ENCODE data around the gene GPC6. TPM values are rescaled to one million over a fixed set of nuclear protein-coding genes. Genes with fewer than 3 reads are reported as not detected.

Gene GPC6
- total RNA-seq, 5 donors from 2014 or later (not counting 1 experiment from before 2014, with no cell fraction given), result 0.03 to 0.18 (median 0.06) TPM; not detected in 2

DNA sequence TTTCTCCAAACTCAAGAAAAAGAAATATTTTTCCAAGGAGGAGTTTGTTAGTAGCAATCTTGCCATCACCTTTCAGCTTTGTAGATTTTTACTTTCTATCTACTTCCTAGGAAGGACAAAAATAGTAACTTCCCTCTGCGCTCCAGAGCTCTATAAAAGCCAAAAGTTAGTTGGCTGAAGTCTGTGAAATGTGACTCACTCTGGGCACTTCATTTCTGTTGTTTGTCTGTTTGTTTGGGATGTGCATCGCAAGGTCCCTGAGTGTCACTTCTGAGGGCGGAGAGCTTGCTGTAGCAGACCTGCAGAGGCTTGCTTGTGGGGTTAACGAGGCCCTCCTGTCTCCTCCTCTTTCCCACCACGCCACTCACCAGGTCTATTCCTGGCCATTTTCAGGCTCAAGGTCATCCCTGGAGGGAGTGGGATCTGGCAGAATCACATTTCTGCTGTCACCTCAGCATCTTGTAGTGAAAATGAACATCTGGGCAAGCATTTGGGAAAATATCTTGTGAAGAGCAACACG lies 307.6 kb downstream of the GPC6 start:
- Mint-ChIP-seq H3K4me3 (no peak overlapping the region), H3K27ac (no peak overlapping the region), H3K36me3 (no peaks in the 10 kb centered on the region), H3K9me3 (peaks cover 0 to 3% (median 0%) of the 10 kb centered on the region in 3 donors), H3K27me3 (no peaks in the 10 kb centered on the region), H3K4me1 (no peaks in the 10 kb centered on the region)
- H3K9me3 ChIP-seq, result no peaks in the 10 kb centered on the region
- ChIA-PET POLR2A (no interaction called here), CTCF (no interaction called here)
- whole genome bisulfite sequencing (ENCODE audit: insufficient coverage), result 100% methylated on average over 1 of the region's 6 CpGs
- no peaks in the 10 kb centered on the region for H3K27me3 ChIP-seq (replicated peaks in 1 of 2; ENCODE audit: control insufficient read depth in 2 of 2, extremely low read depth in 1 of 2, insufficient read depth in 2 of 2, low read length in 1 of 2)
- no peak for ATAC-seq (replicated peaks in 1 of 4)
- no peak for DNase-seq
- H3K36me3 ChIP-seq (ENCODE audit: control insufficient read depth in 2 of 2, extremely low read depth in 1 of 2, insufficient read depth in 1 of 2, low read length in 1 of 2), result no peaks in the 10 kb centered on the region
- no peak overlapping the region for H3K27ac ChIP-seq (ENCODE audit: low read length)
- H3K4me1 ChIP-seq (ENCODE audit: control insufficient read depth in 1 of 2, extremely low read depth in 1 of 2, insufficient read depth in 2 of 2, low read length in 2 of 2), result no peaks in the 10 kb centered on the region
- no peak overlapping the region for H3K4me3 ChIP-seq (ENCODE audit: control insufficient read depth in 1 of 2, extremely low read depth in 1 of 2, low read length in 1 of 2)

DNA sequence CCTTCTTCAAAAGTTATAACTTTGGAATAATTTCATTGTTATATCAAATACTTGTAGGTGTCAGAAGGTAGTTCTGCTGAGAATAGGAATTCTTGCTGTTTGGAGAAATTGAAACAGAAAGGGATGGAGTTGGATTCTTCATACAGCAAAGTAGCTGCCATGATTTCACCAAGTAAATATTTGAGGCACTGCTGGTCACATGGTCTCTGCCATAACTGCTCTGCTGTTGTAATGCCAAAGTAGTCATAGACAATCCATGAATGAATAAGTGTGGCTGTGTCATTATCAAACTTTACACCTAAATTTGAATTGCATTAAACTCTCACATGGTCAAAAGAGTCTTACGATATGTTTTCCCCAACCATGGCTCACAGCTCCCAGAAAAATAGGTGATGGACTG lies 308.6 kb downstream of the GPC6 start:
- H3K4me1 ChIP-seq (ENCODE audit: control insufficient read depth in 1 of 2, extremely low read depth in 1 of 2, insufficient read depth in 2 of 2, low read length in 2 of 2), result no peaks in the 10 kb centered on the region
- no peaks in the 10 kb centered on the region for H3K36me3 Mint-ChIP-seq
- H3K4me3 ChIP-seq (ENCODE audit: control insufficient read depth in 1 of 2, extremely low read depth in 1 of 2, low read length in 1 of 2), result no peak overlapping the region
- no peaks in the 10 kb centered on the region for H3K9me3 ChIP-seq
- H3K9me3 Mint-ChIP-seq, result peaks cover 0 to 3% (median 0%) of the 10 kb centered on the region in 3 donors
- no peaks in the 10 kb centered on the region for H3K36me3 ChIP-seq (ENCODE audit: control insufficient read depth in 2 of 2, extremely low read depth in 1 of 2, insufficient read depth in 1 of 2, low read length in 1 of 2)
- DNase-seq (no peak), ATAC-seq (replicated peaks in 1 of 4) (no peak)
- H3K27me3 Mint-ChIP-seq, result no peaks in the 10 kb centered on the region
- no peak overlapping the region for H3K27ac ChIP-seq (ENCODE audit: low read length)
- no peaks in the 10 kb centered on the region for H3K4me1 Mint-ChIP-seq
- no CpG with 5 or more reads among the region's 1 CpG for WGBS (ENCODE audit: insufficient coverage)
- H3K27ac Mint-ChIP-seq, result no peak overlapping the region
- H3K4me3 Mint-ChIP-seq, result no peak overlapping the region
- no peaks in the 10 kb centered on the region for H3K27me3 ChIP-seq (replicated peaks in 1 of 2; ENCODE audit: control insufficient read depth in 2 of 2, extremely low read depth in 1 of 2, insufficient read depth in 2 of 2, low read length in 1 of 2)
- POLR2A ChIA-PET, result no interaction called here
- CTCF ChIA-PET, result no interaction called here

DNA sequence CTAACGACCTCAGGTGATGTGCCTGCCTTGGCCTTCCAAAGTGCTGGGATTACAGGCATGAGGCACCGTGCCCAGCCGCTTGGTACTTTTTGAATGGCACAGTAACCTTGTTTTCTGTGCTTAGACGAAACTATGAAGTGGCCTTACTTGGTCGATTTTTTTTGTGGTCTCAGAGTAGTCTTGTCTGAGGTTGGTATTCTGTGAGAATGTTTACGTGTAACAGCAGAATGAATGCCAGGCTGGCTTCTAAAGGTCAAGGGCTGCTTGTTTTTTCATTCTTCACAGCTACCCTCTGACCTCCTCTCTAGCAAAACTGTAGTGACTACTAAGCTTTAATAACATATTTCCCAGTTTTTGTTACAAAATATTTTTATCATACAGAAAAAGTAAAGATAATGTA lies 313.3 kb downstream of the GPC6 start:
- H3K4me1 ChIP-seq (ENCODE audit: control insufficient read depth in 1 of 2, extremely low read depth in 1 of 2, insufficient read depth in 2 of 2, low read length in 2 of 2), result no peaks in the 10 kb centered on the region
- no peaks in the 10 kb centered on the region for H3K27me3 Mint-ChIP-seq
- H3K4me3 Mint-ChIP-seq, result no peak overlapping the region

DNA sequence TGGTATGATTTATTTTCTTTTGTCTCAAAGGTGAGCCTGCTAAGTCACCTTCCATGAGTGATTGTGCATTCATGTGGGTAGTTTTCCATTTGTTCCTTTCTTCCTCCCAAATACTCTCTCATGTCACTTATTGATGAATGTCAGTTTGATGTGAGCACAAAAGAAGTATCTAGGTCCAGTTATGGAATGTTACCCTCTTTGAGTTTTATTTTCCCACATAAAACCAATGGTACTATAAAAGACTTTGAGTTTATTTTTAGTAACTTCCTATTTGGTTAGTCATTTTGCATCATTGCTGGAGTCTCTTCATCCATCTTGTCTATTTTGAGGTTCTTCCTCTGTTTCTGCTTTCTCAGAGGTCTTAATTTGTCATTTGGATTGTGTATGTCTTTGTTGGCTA lies 321.3 kb downstream of the GPC6 start:
- H3K9me3 ChIP-seq, result no peaks in the 10 kb centered on the region
- no peak overlapping the region for H3K27ac Mint-ChIP-seq
- CTCF ChIA-PET, result no interaction called here
- no peak overlapping the region for H3K4me3 Mint-ChIP-seq
- peaks cover 0 to 4% (median 0%) of the 10 kb centered on the region in 3 donors for H3K9me3 Mint-ChIP-seq
- H3K4me1 Mint-ChIP-seq, result no peaks in the 10 kb centered on the region
- H3K27me3 ChIP-seq (replicated peaks in 1 of 2; ENCODE audit: control insufficient read depth in 2 of 2, extremely low read depth in 1 of 2, insufficient read depth in 2 of 2, low read length in 1 of 2), result no peaks in the 10 kb centered on the region
- H3K27me3 Mint-ChIP-seq, result no peaks in the 10 kb centered on the region
- ATAC-seq (replicated peaks in 1 of 4) (no peak), DNase-seq (no peak)
- H3K27ac ChIP-seq (ENCODE audit: low read length), result no peak overlapping the region
- H3K4me1 ChIP-seq (ENCODE audit: control insufficient read depth in 1 of 2, extremely low read depth in 1 of 2, insufficient read depth in 2 of 2, low read length in 2 of 2), result no peaks in the 10 kb centered on the region
- H3K36me3 Mint-ChIP-seq, result no peaks in the 10 kb centered on the region
- POLR2A ChIA-PET, result no interaction called here
- H3K4me3 ChIP-seq (ENCODE audit: control insufficient read depth in 1 of 2, extremely low read depth in 1 of 2, low read length in 1 of 2), result no peak overlapping the region
- H3K36me3 ChIP-seq (ENCODE audit: control insufficient read depth in 2 of 2, extremely low read depth in 1 of 2, insufficient read depth in 1 of 2, low read length in 1 of 2), result no peaks in the 10 kb centered on the region

More for the DNA sequence above, 313.3 kb downstream of the GPC6 start:
- Mint-ChIP-seq H3K4me1 (no peaks in the 10 kb centered on the region), H3K9me3 (peaks cover 3 to 7% (median 4%) of the 10 kb centered on the region in 3 donors), H3K36me3 (no peaks in the 10 kb centered on the region), H3K27ac (no peak overlapping the region)
- ChIA-PET POLR2A (no interaction called here), CTCF (no interaction called here)
- H3K4me3 ChIP-seq (ENCODE audit: control insufficient read depth in 1 of 2, extremely low read depth in 1 of 2, low read length in 1 of 2), result no peak overlapping the region
- no peak for DNase-seq
- H3K36me3 ChIP-seq (ENCODE audit: control insufficient read depth in 2 of 2, extremely low read depth in 1 of 2, insufficient read depth in 1 of 2, low read length in 1 of 2), result no peaks in the 10 kb centered on the region
- no peaks in the 10 kb centered on the region for H3K9me3 ChIP-seq
- no peaks in the 10 kb centered on the region for H3K27me3 ChIP-seq (replicated peaks in 1 of 2; ENCODE audit: control insufficient read depth in 2 of 2, extremely low read depth in 1 of 2, insufficient read depth in 2 of 2, low read length in 1 of 2)
- 91% methylated on average over 3 of the region's 6 CpGs for WGBS (ENCODE audit: insufficient coverage)
- no peak overlapping the region for H3K27ac ChIP-seq (ENCODE audit: low read length)
- no peak for ATAC-seq (replicated peaks in 1 of 4)

DNA sequence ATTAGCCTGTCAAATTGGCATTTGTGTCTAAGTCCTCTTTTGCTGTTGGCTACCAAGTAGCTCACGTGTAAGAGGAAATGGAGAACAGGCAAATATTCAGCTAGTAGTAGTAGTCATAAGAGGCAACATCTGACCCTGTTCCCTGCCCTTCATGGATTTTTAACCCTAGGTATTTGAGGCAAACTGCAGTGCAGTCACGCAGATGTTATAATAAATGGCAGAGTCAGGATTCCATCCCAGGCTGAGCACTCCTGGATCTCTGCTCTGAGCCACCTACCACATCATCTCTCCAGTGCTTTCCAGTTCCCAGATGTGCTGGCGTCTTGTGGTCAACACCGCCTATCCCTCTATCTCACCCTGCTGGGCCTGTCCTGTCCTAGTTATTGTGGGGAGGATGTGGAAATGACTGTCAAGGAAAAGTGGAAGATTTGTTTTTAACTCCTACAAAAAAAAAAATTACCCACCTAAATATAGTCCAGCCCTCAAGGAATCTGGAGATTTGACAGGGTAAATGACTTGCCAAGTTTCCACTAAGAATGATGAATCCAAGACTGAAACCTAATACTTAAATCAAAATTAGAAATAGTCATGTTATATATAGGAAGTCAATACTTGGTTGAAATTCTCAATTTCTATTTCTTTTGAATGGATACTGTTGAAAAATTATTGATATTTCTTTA lies 322.9 kb downstream of the GPC6 start:
- CTCF ChIA-PET, result interaction anchor here in 1 of 2 donors (0.6 kb wide), 1 partner anchor 75 kb away, joined by 3 read pairs; no protein-coding TSS in a partner anchor

DNA sequence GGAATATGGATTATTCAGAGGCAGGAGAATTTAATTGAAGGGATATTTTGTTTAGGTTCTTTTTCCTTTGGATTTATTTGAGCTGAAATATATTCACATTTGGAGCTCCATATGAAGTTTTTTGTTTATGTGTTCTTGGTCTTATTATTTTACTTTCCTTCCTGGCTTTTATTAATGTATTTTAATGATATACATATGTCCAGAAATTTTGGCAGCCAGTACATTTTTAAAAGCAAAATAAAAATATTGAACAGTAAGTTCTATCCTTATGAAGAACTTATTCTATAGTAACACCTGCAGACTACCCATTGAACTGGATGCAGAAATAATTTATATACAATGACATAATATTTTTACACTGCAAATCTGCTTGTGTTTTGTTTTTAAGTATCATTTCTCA lies 323.6 kb downstream of the GPC6 start:
- Mint-ChIP-seq H3K27me3 (no peaks in the 10 kb centered on the region), H3K36me3 (no peaks in the 10 kb centered on the region), H3K4me1 (no peaks in the 10 kb centered on the region), H3K9me3 (no peaks in the 10 kb centered on the region), H3K4me3 (no peak overlapping the region), H3K27ac (no peak overlapping the region)
- no peaks in the 10 kb centered on the region for H3K27me3 ChIP-seq (replicated peaks in 1 of 2; ENCODE audit: control insufficient read depth in 2 of 2, extremely low read depth in 1 of 2, insufficient read depth in 2 of 2, low read length in 1 of 2)
- POLR2A ChIA-PET, result no interaction called here
- no peak overlapping the region for H3K27ac ChIP-seq (ENCODE audit: low read length)
- H3K36me3 ChIP-seq (ENCODE audit: control insufficient read depth in 2 of 2, extremely low read depth in 1 of 2, insufficient read depth in 1 of 2, low read length in 1 of 2), result no peaks in the 10 kb centered on the region
- DNase-seq (no peak), ATAC-seq (replicated peaks in 1 of 4) (no peak)
- no peaks in the 10 kb centered on the region for H3K4me1 ChIP-seq (ENCODE audit: control insufficient read depth in 1 of 2, extremely low read depth in 1 of 2, insufficient read depth in 2 of 2, low read length in 2 of 2)
- no peaks in the 10 kb centered on the region for H3K9me3 ChIP-seq
- no peak overlapping the region for H3K4me3 ChIP-seq (ENCODE audit: control insufficient read depth in 1 of 2, extremely low read depth in 1 of 2, low read length in 1 of 2)
- CTCF ChIA-PET, result no interaction called here

More for the DNA sequence above, 322.9 kb downstream of the GPC6 start:
- Mint-ChIP-seq H3K4me1 (no peaks in the 10 kb centered on the region), H3K36me3 (no peaks in the 10 kb centered on the region), H3K4me3 (no peak overlapping the region), H3K27me3 (no peaks in the 10 kb centered on the region), H3K9me3 (no peaks in the 10 kb centered on the region), H3K27ac (no peak overlapping the region)
- WGBS (ENCODE audit: insufficient coverage), result 67% methylated on average over 1 of the region's 4 CpGs
- no peak overlapping the region for H3K4me3 ChIP-seq (ENCODE audit: control insufficient read depth in 1 of 2, extremely low read depth in 1 of 2, low read length in 1 of 2)
- POLR2A ChIA-PET, result no interaction called here
- no peak for ATAC-seq (replicated peaks in 1 of 4)
- no peaks in the 10 kb centered on the region for H3K36me3 ChIP-seq (ENCODE audit: control insufficient read depth in 2 of 2, extremely low read depth in 1 of 2, insufficient read depth in 1 of 2, low read length in 1 of 2)
- H3K27ac ChIP-seq (ENCODE audit: low read length), result no peak overlapping the region
- H3K4me1 ChIP-seq (ENCODE audit: control insufficient read depth in 1 of 2, extremely low read depth in 1 of 2, insufficient read depth in 2 of 2, low read length in 2 of 2), result no peaks in the 10 kb centered on the region
- H3K27me3 ChIP-seq (replicated peaks in 1 of 2; ENCODE audit: control insufficient read depth in 2 of 2, extremely low read depth in 1 of 2, insufficient read depth in 2 of 2, low read length in 1 of 2), result no peaks in the 10 kb centered on the region
- DNase-seq, result no peak
- no peaks in the 10 kb centered on the region for H3K9me3 ChIP-seq

DNA sequence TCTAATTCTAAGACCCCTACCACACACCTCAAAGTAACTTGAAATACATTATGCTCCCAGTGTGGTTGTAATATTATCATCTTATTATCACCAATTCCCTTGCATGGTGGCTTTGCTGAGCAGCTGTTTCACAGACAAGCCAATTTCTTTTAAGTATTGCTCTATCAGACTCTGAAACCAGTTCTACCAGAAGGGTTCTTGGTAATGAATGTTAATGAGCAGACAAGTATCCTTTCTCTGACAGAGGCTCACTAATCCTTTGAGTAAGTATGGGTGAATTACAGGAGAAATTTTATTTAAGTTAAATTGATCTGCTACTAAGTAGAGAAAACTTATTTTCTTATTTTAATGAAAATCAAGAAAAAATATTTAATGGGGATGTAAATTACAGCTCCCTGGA lies 326.0 kb downstream of the GPC6 start:
- no peaks in the 10 kb centered on the region for H3K27me3 Mint-ChIP-seq
- no peaks in the 10 kb centered on the region for H3K4me1 Mint-ChIP-seq
- no peak overlapping the region for H3K4me3 ChIP-seq (ENCODE audit: control insufficient read depth in 1 of 2, extremely low read depth in 1 of 2, low read length in 1 of 2)
- no peaks in the 10 kb centered on the region for H3K36me3 ChIP-seq (ENCODE audit: control insufficient read depth in 2 of 2, extremely low read depth in 1 of 2, insufficient read depth in 1 of 2, low read length in 1 of 2)
- no peak overlapping the region for H3K27ac ChIP-seq (ENCODE audit: low read length)
- no peak for DNase-seq
- no peaks in the 10 kb centered on the region for H3K4me1 ChIP-seq (ENCODE audit: control insufficient read depth in 1 of 2, extremely low read depth in 1 of 2, insufficient read depth in 2 of 2, low read length in 2 of 2)
- ChIA-PET CTCF (no interaction called here), POLR2A (no interaction called here)
- ATAC-seq (replicated peaks in 1 of 4), result no peak
- H3K36me3 Mint-ChIP-seq, result no peaks in the 10 kb centered on the region
- H3K9me3 Mint-ChIP-seq, result no peaks in the 10 kb centered on the region
- H3K9me3 ChIP-seq, result no peaks in the 10 kb centered on the region
- H3K27me3 ChIP-seq (replicated peaks in 1 of 2; ENCODE audit: control insufficient read depth in 2 of 2, extremely low read depth in 1 of 2, insufficient read depth in 2 of 2, low read length in 1 of 2), result no peaks in the 10 kb centered on the region
- no peak overlapping the region for H3K27ac Mint-ChIP-seq
- no peak overlapping the region for H3K4me3 Mint-ChIP-seq

Measured in T-cell (primary cell).